ENCODE results near the gene HMGN2.

DNA sequence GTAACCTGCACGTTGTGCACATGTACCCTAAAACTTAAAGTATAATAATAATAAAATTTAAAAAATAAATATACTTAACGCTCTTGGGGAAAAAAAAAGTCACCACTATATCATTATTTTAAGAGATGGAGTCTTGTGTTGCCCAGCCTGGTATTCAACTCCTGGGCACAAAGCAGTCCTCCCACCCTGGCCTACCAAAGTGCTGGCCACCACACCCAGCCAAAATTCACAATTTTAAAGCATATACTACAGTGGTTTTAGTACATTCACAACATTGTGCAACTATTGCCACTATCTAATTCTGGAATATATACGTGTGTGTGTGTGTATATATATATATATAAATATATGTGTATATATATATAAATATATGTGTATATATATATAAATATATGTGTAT, 5.9 kb downstream of the HMGN2 start:
- TF ChIP-seq, protein P1, sequence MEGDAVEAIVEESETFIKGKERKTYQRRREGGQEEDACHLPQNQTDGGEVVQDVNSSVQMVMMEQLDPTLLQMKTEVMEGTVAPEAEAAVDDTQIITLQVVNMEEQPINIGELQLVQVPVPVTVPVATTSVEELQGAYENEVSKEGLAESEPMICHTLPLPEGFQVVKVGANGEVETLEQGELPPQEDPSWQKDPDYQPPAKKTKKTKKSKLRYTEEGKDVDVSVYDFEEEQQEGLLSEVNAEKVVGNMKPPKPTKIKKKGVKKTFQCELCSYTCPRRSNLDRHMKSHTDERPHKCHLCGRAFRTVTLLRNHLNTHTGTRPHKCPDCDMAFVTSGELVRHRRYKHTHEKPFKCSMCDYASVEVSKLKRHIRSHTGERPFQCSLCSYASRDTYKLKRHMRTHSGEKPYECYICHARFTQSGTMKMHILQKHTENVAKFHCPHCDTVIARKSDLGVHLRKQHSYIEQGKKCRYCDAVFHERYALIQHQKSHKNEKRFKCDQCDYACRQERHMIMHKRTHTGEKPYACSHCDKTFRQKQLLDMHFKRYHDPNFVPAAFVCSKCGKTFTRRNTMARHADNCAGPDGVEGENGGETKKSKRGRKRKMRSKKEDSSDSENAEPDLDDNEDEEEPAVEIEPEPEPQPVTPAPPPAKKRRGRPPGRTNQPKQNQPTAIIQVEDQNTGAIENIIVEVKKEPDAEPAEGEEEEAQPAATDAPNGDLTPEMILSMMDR (conservative IDR thresholded peaks at IDR 0.05 in 1 of 2, IDR thresholded peaks at IDR 0.05 in 1 of 2; ENCODE audit: low read depth in 1 of 2, low read length in 2 of 2), result no peak
- no peak for TF ChIP-seq EZH2 (IDR thresholded peaks at IDR 0.05; ENCODE audit: low read length, missing control alignments)
